Nephron progenitor cell (in vitro differentiated cells): Measurements from ENCODE around the gene GBE1.
"Not testable (repeated sequence)": the region's sequence is repeated elsewhere in the genome, so short reads cannot be mapped to it uniquely, and the experiment has no call there.

Experiments used
- DNase-seq: peaks from one replicate; pipeline ENCODE4 v3.0.0; 2021
- H3K27ac Mint-ChIP-seq: 2 replicates; pipeline ENCODE4 v1.8.0; 2021; ENCODE audit warnings: mild to moderate bottlenecking, moderate library complexity, mixed read lengths
- H3K27me3 Mint-ChIP-seq: 2 replicates; pipeline ENCODE4 v1.8.0; 2021; ENCODE audit warnings: mild to moderate bottlenecking, low read depth, mixed read lengths; ENCODE audit not compliant: poor library complexity
- H3K36me3 Mint-ChIP-seq: 2 replicates; pipeline ENCODE4 v1.8.0; 2021; ENCODE audit warnings: low read depth, mixed read lengths
- H3K4me1 Mint-ChIP-seq: 2 replicates; pipeline ENCODE4 v1.8.0; 2021; ENCODE audit warnings: mixed read lengths
- H3K4me3 Mint-ChIP-seq: 2 replicates; pipeline ENCODE4 v1.8.0; 2021; ENCODE audit warnings: mild to moderate bottlenecking, moderate library complexity, mixed read lengths
- H3K9me3 Mint-ChIP-seq: 2 replicates; pipeline ENCODE4 v1.8.0; 2021; ENCODE audit warnings: mild to moderate bottlenecking, moderate library complexity, mixed read lengths
- CTCF ChIP-seq: fragments of 200-600 bp; sonication (generic); IDR thresholded peaks from 2 replicates; pipeline ENCODE4 v1.5.0; 2021; ENCODE audit warnings: antibody characterized with exemption

Gene GBE1

GRCh38 chr3:81496407-81497104 is 264.9 kb downstream of the GBE1 start:
- peaks cover 9% of the 10 kb centered on the region for H3K36me3 Mint-ChIP-seq
- H3K4me3 Mint-ChIP-seq: no peak overlapping the region
- H3K27ac Mint-ChIP-seq: no peak overlapping the region
- peaks cover 8% of the 10 kb centered on the region for H3K9me3 Mint-ChIP-seq
- H3K4me1 Mint-ChIP-seq: no peaks in the 10 kb centered on the region
- DNase-seq: no peak
- no peak for TF ChIP-seq CTCF
- H3K27me3 Mint-ChIP-seq: no peaks in the 10 kb centered on the region

DNA sequence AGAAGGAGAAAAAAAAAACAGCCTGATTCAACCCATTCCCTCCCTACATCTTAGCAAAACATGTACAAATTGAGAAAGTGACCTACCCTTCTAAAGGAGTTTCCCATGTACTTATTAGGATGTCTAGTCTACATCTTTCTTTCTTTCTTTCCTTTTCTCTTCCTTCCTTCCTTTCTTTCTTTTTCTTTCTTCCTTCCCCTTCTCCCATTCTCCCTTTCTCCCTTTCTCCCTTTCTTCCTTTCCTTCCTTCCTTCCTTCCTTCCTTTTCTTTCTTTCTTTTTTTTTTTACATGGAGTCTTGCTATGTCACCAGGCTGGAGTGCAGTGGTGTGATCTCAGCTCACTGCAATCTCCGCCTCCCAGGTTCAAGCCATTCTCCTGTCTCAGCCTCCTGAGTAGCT is 269.0 kb downstream of the GBE1 start:
- not testable (repeated sequence) for H3K4me3 Mint-ChIP-seq, H3K4me1 Mint-ChIP-seq, H3K9me3 Mint-ChIP-seq, H3K27ac Mint-ChIP-seq, H3K27me3 Mint-ChIP-seq, DNase-seq, H3K36me3 Mint-ChIP-seq

DNA sequence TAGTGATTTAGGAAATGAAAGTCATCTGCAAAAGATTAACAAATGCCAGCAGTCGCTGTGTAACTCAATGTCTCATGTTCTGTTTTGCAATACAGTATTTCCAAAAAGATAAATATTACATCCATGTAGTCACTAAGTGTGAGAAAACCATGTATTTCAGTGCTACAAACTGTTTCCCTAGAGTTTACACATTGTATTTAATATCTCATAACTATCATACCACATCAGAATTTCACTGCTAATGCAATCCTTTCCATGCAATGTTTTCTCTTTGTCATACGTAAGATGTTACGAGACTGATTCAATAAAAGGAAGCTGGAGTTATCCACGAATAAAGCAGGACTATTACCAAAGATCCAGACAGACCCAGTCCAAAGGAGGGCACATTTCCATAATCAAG is 269.4 kb downstream of the GBE1 start:
- Mint-ChIP-seq H3K9me3 (peaks cover 3% of the 10 kb centered on the region), H3K4me1 (no peaks in the 10 kb centered on the region), H3K4me3 (no peak overlapping the region), H3K27ac (no peak overlapping the region), H3K36me3 (no peaks in the 10 kb centered on the region), H3K27me3 (no peaks in the 10 kb centered on the region)
- DNase-seq: no peak
- no peak for TF ChIP-seq CTCF

DNA sequence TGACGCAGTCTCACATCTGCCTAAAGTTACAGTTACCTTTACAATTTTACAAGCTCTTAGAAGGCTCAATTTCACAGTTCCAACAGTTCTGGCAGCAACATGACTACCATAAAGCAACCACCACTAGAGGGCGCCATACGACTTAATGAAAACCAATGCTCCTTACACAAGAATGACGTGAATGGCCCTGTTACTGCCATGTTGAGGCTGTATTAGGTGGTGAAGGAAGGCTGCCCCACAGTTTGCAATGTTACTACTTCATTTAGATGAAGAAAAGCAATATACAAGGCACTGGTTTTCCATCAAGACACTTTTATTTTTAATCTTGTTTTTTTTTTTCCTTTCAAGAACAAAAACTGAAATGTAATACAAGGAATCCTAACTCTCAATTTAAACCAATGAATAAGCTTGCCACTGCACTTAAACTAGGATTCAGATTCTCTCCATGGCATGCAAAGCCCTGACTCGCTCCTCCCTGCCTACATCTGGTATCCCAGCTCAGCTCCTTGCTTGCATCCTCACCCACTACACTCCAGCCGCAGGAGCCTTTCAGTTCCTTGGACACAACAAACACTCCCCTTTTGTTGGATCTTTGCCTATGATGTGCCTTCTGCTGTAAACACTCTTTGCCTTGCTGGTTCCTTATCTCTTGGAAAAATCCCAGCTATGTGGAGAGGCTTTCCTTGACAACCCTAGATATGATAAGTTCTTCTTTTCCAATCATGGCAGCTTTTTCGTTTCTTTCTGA is 270.7 kb downstream of the GBE1 start:
- Mint-ChIP-seq H3K27me3 (no peaks in the 10 kb centered on the region), H3K9me3 (peaks cover 5% of the 10 kb centered on the region), H3K4me1 (no peaks in the 10 kb centered on the region), H3K36me3 (no peaks in the 10 kb centered on the region), H3K4me3 (no peak overlapping the region), H3K27ac (no peak overlapping the region)
- DNase-seq: peak; percentile 87
- TF ChIP-seq CTCF: peak; percentile 92

DNA sequence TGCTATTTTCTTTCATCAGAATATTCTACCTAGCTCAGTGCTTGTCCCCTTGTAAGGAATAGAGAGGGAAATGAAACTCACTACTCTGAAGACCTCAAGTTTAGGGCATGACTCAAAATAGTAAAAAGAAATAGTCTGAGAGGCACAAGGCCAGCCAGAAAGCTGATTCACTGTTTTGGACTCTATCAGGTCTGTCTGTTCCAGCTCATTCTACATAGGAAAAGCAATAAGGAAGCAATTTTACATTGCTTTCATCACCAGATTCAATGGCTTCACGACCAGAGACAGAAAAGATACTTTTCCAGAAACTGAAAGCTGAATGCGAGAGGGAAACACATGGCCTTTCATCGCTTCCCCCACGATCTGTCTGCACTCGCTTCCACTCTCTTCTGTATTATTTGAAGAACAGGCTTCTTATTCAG is 276.0 kb downstream of the GBE1 start:
- no peak for TF ChIP-seq CTCF
- Mint-ChIP-seq H3K4me1 (no peaks in the 10 kb centered on the region), H3K4me3 (no peak overlapping the region), H3K27ac (no peak overlapping the region), H3K27me3 (no peaks in the 10 kb centered on the region), H3K36me3 (no peaks in the 10 kb centered on the region), H3K9me3 (peaks cover 6% of the 10 kb centered on the region)
- DNase-seq: no peak

GRCh38 chr3:81484520-81484919 is 276.9 kb downstream of the GBE1 start:
- Mint-ChIP-seq H3K9me3 (peaks cover 6% of the 10 kb centered on the region), H3K27ac (no peak overlapping the region), H3K4me1 (no peaks in the 10 kb centered on the region), H3K36me3 (no peaks in the 10 kb centered on the region), H3K27me3 (no peaks in the 10 kb centered on the region), H3K4me3 (no peak overlapping the region)
- DNase-seq: no peak
- no peak for TF ChIP-seq CTCF
